Measurements from ENCODE around the gene BNC2. TPM values are rescaled to one million over a fixed set of nuclear protein-coding genes. Genes with fewer than 3 reads are reported as not detected.

BNC2 gene
- total RNA-seq, 1 donor from 2014 or later = 2.9 TPM

DNA sequence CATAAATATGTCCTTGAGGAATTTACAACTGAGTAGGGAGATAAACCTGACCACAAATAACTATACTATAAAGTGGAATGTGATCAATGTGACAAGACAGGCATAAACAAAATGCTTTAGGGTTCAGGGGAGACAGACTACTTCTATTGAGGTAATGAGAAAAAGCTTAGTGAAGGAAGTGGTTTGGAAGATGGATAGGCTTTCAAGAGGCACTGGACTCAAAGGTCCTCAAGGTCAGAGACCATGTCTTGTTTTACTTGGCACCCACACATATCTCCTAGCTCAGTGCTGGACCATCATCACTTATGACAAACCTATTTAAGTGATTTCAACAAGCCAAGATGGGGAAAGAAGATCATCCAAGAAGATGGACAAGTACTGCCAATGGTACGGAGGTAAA is 257.8 kb downstream of the BNC2 start:
- no peak for DNase-seq (ENCODE audit: low read depth)
- TF ChIP-seq CTCF (conservative IDR thresholded peaks at IDR 0.05; ENCODE audit: low read depth, low read length) = no peak
- H3K4me3 ChIP-seq (ENCODE audit: low read depth, low read length) = no peak overlapping the region

GRCh38 chr9:16611983-16612382 is 258.5 kb downstream of the BNC2 start:
- no peak for TF ChIP-seq CTCF (conservative IDR thresholded peaks at IDR 0.05; ENCODE audit: low read depth, low read length)
- no peak overlapping the region for H3K4me3 ChIP-seq (ENCODE audit: low read depth, low read length)
- DNase-seq (ENCODE audit: low read depth) = no peak

DNA sequence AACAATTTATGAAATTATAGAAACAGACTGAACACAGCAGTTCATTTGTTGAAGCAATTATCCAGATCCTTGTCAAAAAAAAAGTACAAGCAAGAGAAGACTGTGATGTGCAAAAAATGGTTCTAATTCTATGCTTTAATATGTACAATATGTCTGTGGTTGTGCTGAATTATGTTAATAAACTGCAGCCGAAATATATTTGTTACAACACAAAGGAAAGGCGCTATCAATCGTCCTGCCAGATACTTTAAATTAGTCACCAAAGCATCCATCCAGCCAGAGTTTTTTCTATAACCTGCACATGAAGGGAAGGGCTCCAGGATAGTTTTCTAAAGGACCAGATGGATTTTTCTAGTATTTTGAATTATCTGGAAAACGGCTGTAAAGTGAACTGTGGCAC is 259.5 kb downstream of the BNC2 start:
- H3K4me3 ChIP-seq (ENCODE audit: low read depth, low read length) = no peak overlapping the region
- TF ChIP-seq CTCF (conservative IDR thresholded peaks at IDR 0.05; ENCODE audit: low read depth, low read length) = no peak
- no peak for DNase-seq (ENCODE audit: low read depth)

DNA sequence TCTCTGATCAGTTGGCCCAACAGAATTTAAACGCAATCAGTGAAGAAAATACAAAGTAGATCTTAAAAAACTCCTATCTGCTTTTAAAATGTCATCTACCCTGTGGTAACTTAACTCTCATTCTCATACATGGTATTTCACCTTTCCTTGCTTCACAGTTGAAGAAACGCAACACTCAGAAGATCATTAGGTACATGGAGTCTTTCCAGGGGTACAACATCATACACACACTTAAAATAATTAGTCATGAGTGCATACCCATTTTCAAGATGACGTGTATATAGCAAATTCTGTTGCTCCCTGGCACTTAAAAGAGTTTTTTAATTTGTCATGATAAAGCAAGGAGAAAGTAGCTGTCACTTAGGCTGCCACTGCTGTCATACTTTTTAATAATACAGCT is 259.9 kb downstream of the BNC2 start:
- no peak for DNase-seq (ENCODE audit: low read depth)
- no peak overlapping the region for H3K4me3 ChIP-seq (ENCODE audit: low read depth, low read length)
- TF ChIP-seq CTCF (conservative IDR thresholded peaks at IDR 0.05; ENCODE audit: low read depth, low read length) = no peak

GRCh38 chr9:16608906-16609305 is 261.6 kb downstream of the BNC2 start:
- H3K4me3 ChIP-seq (ENCODE audit: low read depth, low read length) = no peak overlapping the region
- no peak for DNase-seq (ENCODE audit: low read depth)
- TF ChIP-seq CTCF (conservative IDR thresholded peaks at IDR 0.05; ENCODE audit: low read depth, low read length) = no peak

DNA sequence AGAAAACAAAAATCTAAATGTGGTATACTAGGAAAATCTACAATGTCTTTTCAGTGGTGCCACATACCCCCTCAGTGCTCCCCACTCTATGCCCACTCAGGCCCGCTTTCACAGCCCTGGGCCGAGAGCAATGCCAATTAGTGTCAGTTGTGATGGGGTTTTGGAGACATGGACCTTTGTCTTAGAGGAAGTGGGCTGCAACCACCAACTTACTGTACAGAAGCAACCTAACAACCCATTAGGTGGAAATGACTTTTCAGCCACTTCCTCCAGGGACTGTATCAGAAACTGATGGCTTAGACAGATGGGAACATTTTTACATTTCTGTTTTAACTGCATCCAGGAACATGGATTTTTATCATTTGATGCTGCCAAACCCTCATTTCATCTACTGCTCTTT is 268.0 kb downstream of the BNC2 start:
- no peak overlapping the region for H3K4me3 ChIP-seq (ENCODE audit: low read depth, low read length)
- TF ChIP-seq CTCF (conservative IDR thresholded peaks at IDR 0.05; ENCODE audit: low read depth, low read length) = no peak
- DNase-seq (ENCODE audit: low read depth) = no peak

- no peak for TF ChIP-seq CTCF (conservative IDR thresholded peaks at IDR 0.05; ENCODE audit: low read depth, low read length)
- H3K4me3 ChIP-seq (ENCODE audit: low read depth, low read length) = no peak overlapping the region
- no peak for DNase-seq (ENCODE audit: low read depth)
Observed at GRCh38 chr9:16601991-16602390, 268.5 kb downstream of the BNC2 start.

All from epithelial cell of proximal tubule (primary cell).